SKM-1 treated with dmso at 0.1 percent for 144 hours (cell line): ENCODE results near the gene TRIM46.

Experiments
- DNase-seq: peaks from one replicate; lab custom pipeline; 2025; ENCODE audit not compliant: unreplicated experiment; lab: John Stamatoyannopoulos, UW

TRIM46 gene, protein sequence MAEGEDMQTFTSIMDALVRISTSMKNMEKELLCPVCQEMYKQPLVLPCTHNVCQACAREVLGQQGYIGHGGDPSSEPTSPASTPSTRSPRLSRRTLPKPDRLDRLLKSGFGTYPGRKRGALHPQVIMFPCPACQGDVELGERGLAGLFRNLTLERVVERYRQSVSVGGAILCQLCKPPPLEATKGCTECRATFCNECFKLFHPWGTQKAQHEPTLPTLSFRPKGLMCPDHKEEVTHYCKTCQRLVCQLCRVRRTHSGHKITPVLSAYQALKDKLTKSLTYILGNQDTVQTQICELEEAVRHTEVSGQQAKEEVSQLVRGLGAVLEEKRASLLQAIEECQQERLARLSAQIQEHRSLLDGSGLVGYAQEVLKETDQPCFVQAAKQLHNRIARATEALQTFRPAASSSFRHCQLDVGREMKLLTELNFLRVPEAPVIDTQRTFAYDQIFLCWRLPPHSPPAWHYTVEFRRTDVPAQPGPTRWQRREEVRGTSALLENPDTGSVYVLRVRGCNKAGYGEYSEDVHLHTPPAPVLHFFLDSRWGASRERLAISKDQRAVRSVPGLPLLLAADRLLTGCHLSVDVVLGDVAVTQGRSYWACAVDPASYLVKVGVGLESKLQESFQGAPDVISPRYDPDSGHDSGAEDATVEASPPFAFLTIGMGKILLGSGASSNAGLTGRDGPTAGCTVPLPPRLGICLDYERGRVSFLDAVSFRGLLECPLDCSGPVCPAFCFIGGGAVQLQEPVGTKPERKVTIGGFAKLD

GRCh38 chr1:155173478-155174323, at the start of gene TRIM46:
TSS of gene TRIM46 (plus strand) at chr1:155173849. CDS start at chr1:155173967, 118 bp downstream.
- peak; percentile 40 for DNase-seq

DNA sequence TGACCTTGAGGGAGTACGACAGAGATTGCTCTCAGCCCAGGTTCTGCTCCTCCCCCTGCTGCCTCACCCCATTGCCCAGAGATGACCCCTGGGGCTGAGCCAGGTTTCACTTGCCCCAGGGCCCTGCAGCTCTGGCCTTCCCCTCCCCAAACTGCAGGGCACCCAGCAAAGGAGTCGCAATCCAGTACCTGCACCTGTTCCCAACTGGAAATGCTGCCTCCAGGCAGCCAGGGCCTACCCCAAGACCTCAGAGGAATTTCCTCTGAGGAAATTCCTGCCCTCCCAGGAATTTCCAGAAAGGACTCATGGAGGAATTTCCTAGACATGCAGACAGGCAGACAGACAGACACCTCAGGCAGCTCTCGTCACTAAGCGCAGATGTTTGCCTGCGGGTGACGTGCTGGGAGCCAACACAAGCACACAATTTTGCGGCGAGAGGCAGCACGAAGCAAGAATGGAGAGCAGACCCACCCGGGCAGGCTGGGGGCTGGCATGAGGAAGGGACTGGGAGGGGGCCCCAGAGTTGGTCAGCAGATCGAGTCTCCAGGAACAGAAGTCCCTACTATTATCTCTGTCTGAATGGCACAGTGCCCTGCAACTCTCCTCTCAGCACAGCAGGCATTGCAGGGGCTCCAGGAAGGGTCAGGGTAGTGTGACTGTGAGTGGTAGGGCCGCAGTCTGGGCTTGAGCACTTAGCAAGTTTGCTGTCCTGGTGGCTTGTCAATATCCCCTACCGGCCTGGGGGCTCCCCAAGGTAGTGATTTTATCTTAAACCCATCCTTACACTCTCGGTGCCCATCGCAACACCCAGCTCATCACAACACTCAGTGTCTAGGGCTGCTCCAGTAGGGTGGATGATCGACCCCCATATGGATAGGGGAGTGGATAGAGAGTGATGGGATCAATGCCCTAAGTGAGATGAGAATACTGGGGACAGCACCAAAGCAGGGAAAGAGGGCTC, 48.9 kb upstream of the TRIM46 start:
- DNase-seq, result no peak

- DNase-seq, result no peak
Measured at GRCh38 chr1:155125511-155125945, 48.1 kb upstream of the TRIM46 start.

DNA sequence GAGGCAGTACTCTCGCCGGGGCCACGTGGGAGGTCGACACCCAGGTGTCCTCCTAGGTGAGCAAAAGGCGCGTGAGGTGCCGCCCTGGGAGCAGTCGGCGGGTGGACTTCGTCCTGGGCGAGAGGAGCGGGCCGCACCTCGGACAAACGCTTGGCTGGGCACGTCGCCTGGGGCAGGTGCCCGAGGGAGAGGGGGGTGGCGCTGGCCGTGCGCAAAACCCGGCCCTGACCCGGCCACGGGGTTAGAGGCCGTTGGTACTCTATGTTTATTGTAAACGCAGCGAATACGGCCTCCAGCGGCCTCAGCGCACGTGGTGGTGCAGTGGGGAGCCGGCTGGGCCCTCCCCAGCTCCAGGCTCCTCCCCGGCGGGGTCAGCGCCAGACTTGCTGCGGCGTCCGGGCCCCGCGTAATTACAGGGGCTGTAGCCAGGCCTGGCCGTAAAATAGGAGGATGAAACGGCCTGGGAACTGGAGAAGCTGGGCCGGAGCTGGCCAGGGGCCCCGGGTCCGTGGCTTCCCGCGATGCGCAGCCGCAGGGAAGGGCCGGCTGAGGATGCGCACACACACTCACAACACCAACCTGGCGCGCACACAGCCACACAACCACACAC, 47.6 kb upstream of the TRIM46 start:
- no peak for DNase-seq

DNA sequence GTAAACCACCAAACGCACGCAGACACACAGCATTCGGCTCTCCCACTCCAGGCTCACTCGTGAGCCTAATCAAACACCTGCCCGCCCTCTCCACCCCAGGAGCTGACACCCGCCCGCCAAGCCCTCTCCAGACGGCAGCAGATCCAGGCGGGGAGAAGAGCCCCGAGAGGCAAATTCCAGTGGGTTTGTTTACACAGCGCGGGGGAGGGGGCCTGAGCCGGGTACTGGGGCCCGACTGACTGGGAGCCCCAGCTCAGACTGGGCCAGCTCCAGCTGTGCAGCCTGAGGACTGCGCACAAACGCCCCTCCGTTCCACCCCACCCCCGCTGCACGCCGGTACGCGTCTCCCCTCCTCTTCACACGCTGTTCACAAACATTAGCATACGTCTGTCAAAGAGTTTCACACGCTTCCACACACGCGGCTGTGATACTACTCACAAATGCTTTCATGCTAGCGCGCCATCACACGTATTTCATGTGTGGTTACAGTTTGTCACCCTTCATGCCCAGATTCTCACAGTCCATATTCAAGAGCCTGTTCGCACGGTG, 47.0 kb upstream of the TRIM46 start:
- no peak for DNase-seq

GRCh38 chr1:155127105-155127966, 46.3 kb upstream of the TRIM46 start, which contains the start of gene EFNA1:
TSS of gene EFNA1 (plus strand) at chr1:155127876. CDS start at chr1:155127978, 102 bp downstream.
- no peak for DNase-seq

DNA sequence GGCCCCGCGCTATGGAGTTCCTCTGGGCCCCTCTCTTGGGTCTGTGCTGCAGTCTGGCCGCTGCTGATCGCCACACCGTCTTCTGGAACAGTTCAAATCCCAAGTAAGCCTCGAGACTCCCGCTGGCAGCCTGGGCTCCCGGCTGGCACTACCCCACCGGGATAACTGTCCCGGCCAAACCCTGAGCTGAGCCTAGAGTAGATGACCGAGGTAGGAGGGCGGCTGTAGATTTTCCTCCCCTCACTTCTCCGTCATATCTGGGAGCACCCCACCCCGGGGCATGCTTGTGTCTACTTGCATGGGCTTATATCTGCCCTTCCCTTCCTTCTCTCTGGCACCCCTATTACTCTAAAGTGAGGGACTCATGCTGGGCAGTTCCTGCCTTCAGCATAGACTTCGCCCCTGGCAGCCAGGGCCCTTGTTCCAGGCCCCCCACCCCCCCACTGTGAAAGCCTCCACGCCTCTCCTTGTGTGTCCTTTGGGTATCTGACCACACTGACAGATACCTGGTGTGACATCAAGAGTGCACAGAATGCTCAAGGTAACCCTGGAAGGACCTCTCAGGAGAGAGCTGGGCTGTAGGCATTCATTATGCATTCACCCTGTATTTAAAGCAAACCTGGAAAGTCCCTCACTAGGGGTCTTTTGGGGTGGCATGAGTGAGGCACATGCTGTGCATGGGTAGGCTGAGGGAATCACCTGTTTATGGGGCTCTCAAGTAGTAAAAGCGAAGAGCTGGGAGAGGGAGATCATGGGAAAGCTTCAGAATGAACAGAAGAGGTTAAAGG, 45.5 kb upstream of the TRIM46 start:
- no peak for DNase-seq

DNA sequence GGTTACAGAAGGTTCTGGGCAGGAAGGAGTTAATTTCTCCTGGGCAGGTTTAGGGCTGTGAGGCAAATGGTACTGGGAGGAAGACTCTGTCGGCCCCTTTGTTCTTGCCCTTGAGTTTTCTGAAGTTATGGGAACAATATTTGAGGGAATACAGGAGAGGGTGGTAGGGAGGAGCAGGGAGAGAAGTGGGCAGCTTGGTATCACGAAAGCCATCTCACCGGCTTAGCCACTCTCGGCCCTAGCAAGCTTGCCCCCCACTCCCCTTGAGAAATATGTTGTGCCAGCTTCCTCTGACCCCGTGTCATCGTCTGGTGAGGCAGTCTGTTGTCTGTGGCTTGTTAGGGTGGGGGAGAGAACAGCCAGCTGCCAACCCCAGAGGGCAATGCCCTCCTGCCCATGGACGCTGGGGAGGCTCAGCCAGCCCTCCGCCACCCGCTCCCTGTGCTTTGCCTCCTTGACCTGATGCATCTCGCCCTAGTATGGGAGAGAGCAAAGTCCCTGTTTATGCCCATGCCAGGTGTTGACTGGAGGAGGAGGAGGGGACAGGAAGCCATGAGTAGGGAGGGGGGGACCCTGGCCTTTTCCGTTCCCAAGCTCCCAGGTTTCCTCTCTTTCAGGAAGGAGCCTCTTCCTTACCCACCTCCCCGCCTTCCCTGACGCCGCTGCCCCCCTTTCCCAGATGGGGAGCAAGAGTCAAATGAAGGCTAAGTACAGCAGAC, 44.7 kb upstream of the TRIM46 start:
- DNase-seq, result no peak

GRCh38 chr1:155130272-155131006, 43.2 kb upstream of the TRIM46 start:
- DNase-seq, result no peak

- DNase-seq, result no peak
Measured at GRCh38 chr1:155131285-155131684, 42.4 kb upstream of the TRIM46 start.

DNA sequence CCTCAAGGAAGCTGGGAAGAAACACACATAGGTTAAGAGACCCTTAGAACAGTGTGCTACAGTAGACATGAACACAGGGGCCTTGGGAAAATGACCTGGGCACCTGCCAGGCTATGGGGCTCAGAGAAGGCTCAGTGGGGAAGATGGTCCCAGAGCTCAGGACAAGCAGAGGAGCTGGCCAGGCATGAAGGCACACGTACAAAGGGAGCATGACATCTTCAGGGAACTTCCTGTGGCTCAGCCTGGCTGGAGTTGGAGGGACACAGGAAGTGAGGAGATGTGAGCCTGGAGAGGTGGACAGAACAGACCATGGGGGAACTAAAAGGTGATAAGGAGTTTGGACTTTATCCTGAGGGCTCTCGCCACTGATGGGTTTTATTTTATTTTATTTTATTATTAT, 41.8 kb upstream of the TRIM46 start:
- DNase-seq, result no peak

- DNase-seq, result no peak
Measured at GRCh38 chr1:155133799-155134281, 39.8 kb upstream of the TRIM46 start.

GRCh38 chr1:155134322-155134721, 39.3 kb upstream of the TRIM46 start:
- no peak for DNase-seq

DNA sequence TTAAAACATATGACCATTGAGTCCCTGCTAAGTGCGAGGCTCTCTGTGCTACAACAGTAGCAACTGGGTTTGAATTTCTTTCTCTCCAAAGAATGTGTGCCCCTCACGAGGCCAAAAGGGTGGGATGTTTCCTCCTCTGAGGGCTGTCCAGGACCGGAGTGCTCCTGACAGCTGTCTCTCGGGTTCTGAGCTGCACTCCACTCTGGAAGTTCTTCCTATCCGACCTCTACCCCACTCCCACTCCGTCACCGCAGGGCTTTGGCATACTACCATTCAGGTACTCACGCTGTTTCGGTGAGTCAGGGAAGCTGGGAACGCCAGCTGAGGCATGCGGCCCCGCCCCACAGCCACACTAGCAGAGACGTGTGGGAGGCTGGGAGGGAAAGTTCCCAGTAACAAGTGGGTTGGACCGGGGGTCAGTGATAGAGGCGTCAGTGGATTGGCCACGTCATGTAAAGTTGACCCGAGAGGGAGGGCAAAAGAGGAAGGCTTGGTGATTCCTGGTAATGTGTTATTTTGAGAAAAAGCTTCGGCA, 38.7 kb upstream of the TRIM46 start:
- peak; percentile 52 for DNase-seq

- peak; percentile 96 for DNase-seq
Measured at GRCh38 chr1:155135415-155136028, 38.1 kb upstream of the TRIM46 start, which contains the start of gene SLC50A1. TSS of gene SLC50A1 (plus strand) at chr1:155135852. CDS start at chr1:155135912, 60 bp downstream.
